Measurements from ENCODE around the gene LRRC3. TPM values are rescaled to one million over a fixed set of nuclear protein-coding genes. Genes with fewer than 3 reads are reported as not detected.

Gene LRRC3, protein sequence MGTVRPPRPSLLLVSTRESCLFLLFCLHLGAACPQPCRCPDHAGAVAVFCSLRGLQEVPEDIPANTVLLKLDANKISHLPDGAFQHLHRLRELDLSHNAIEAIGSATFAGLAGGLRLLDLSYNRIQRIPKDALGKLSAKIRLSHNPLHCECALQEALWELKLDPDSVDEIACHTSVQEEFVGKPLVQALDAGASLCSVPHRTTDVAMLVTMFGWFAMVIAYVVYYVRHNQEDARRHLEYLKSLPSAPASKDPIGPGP
- 0.95 to 2.4 TPM (median 1.9 TPM) in 5 replicates for total RNA-seq (2022; extraction: Qiagen RNA extraction; ENCODE audit: low read depth)

DNA sequence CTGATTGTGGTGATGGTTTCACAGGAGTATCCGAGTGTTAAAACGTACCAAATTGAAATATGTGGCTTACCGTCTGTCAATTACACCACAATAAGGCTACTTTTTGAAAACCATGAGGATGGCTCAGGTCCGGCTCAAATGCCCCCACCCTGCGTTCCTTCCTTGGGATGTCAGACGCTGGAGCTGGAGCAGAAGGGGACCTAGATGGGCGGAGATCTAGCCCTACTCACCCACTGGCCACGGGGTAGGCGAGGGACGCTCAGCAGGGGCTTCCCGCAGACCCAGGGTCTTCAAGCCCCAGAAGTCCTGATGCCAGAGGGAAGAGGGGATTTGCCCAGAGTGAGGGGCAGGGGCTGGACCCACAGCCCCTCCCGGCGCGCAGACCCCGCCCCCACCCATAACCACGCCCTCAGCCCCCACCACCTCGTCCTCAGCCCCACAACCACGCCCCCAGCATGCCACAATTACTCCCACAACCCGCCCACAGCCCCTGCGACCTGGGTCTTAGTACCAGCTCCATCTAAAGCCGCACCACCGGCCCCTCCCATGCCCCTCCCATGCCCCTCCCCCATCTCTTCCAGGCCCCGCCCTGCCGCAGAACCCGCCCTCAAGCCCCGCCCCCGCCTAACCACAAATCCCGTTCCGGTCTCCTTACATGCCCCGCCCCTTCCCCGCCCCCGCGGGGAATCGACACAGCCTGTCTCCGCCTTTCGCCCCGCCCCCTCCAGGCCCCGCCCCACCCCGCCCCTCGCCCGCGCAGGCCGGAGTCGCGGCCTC is at the start of gene LRRC3:
TSS of gene LRRC3 (plus strand) at position 764 of the 777 bp plus-strand sequence. CDS start 1,135 bp downstream, outside the sequence.

Other genes starting within 250 kb of the LRRC3 start
- 2.0 to 3.6 TPM (median 3.2 TPM) in 5 replicates for gene ICOSLG, start 214.6 kb upstream of the LRRC3 start, total RNA-seq (2022; extraction: Qiagen RNA extraction; ENCODE audit: low read depth)
- gene DNMT3L, start 193.6 kb upstream of the LRRC3 start, total RNA-seq (2022; extraction: Qiagen RNA extraction; ENCODE audit: low read depth) = not detected in 5 replicates
- gene AIRE, start 169.6 kb upstream of the LRRC3 start, total RNA-seq (2022; extraction: Qiagen RNA extraction; ENCODE audit: low read depth) = not detected in 5 replicates
- gene PFKL, start 155.5 kb upstream of the LRRC3 start, total RNA-seq (2022; extraction: Qiagen RNA extraction; ENCODE audit: low read depth) = 27.8 to 61.6 TPM (median 51.6 TPM) in 5 replicates
- gene CFAP410, start 116.1 kb upstream of the LRRC3 start, total RNA-seq (2022; extraction: Qiagen RNA extraction; ENCODE audit: low read depth) = 4.2 to 10.9 TPM (median 8.3 TPM) in 5 replicates
- 4.8 to 9.0 TPM (median 8.0 TPM) in 5 replicates for gene TRPM2, start 101.9 kb upstream of the LRRC3 start, total RNA-seq (2022; extraction: Qiagen RNA extraction; ENCODE audit: low read depth)
- not detected in 5 replicates for gene KRTAP10-1, start 84.7 kb downstream of the LRRC3 start, total RNA-seq (2022; extraction: Qiagen RNA extraction; ENCODE audit: low read depth)
- not detected in 5 replicates for gene KRTAP10-2, start 96.0 kb downstream of the LRRC3 start, total RNA-seq (2022; extraction: Qiagen RNA extraction; ENCODE audit: low read depth)
- not detected in 5 replicates for gene KRTAP10-3, start 103.3 kb downstream of the LRRC3 start, total RNA-seq (2022; extraction: Qiagen RNA extraction; ENCODE audit: low read depth)
- not detected in 5 replicates for gene KRTAP10-4, start 118.2 kb downstream of the LRRC3 start, total RNA-seq (2022; extraction: Qiagen RNA extraction; ENCODE audit: low read depth)
- gene KRTAP10-5, start 125.1 kb downstream of the LRRC3 start, total RNA-seq (2022; extraction: Qiagen RNA extraction; ENCODE audit: low read depth) = not detected in 5 replicates
- not detected in 5 replicates for gene KRTAP10-6, start 137.0 kb downstream of the LRRC3 start, total RNA-seq (2022; extraction: Qiagen RNA extraction; ENCODE audit: low read depth)
- not detected in 5 replicates for gene KRTAP10-7, start 145.1 kb downstream of the LRRC3 start, total RNA-seq (2022; extraction: Qiagen RNA extraction; ENCODE audit: low read depth)
- gene KRTAP10-8, start 156.6 kb downstream of the LRRC3 start, total RNA-seq (2022; extraction: Qiagen RNA extraction; ENCODE audit: low read depth) = not detected in 5 replicates
- gene KRTAP10-9, start 171.6 kb downstream of the LRRC3 start, total RNA-seq (2022; extraction: Qiagen RNA extraction; ENCODE audit: low read depth) = not detected in 5 replicates
- gene KRTAP10-10, start 181.8 kb downstream of the LRRC3 start, total RNA-seq (2022; extraction: Qiagen RNA extraction; ENCODE audit: low read depth) = not detected in 5 replicates
- not detected in 5 replicates for gene KRTAP10-11, start 190.9 kb downstream of the LRRC3 start, total RNA-seq (2022; extraction: Qiagen RNA extraction; ENCODE audit: low read depth)
- gene KRTAP12-4, start 199.1 kb downstream of the LRRC3 start, total RNA-seq (2022; extraction: Qiagen RNA extraction; ENCODE audit: low read depth) = not detected in 5 replicates
- gene KRTAP12-3, start 202.4 kb downstream of the LRRC3 start, total RNA-seq (2022; extraction: Qiagen RNA extraction; ENCODE audit: low read depth) = not detected in 5 replicates
- gene KRTAP12-2, start 211.4 kb downstream of the LRRC3 start, total RNA-seq (2022; extraction: Qiagen RNA extraction; ENCODE audit: low read depth) = not detected in 5 replicates
- not detected in 5 replicates for gene KRTAP12-1, start 226.7 kb downstream of the LRRC3 start, total RNA-seq (2022; extraction: Qiagen RNA extraction; ENCODE audit: low read depth)
- not detected in 5 replicates for gene KRTAP10-12, start 241.7 kb downstream of the LRRC3 start, total RNA-seq (2022; extraction: Qiagen RNA extraction; ENCODE audit: low read depth)

Data from A549 treated with ZK216348 at 1 μM for 4 hours (cell line).